Lung (tissue), 12 donors: Measurements from ENCODE around the gene UGT2B15. TPM values are rescaled to one million over a fixed set of nuclear protein-coding genes. Genes with fewer than 3 reads are reported as not detected.

ENCODE experiments used
- ATAC-seq: fragments of 200-7000 bp; cut with Tn5 transposase; one replicate; pipeline ENCODE4 v1.9.1; 2020; ENCODE audit warnings: moderate number of reproducible peaks; ENCODE audit not compliant: insufficient read depth, low FRiP score
- DNase-seq, 3 donors: peaks; one replicate each; pipeline ENCODE4 v3.0.0-alpha.2; 2013 to 2017
- H3K27ac ChIP-seq, 2 donors: one replicate each; pipeline ENCODE4 v1.5.1; 2013; ENCODE audit warnings: mild to moderate bottlenecking in 2 of 2, moderate library complexity in 2 of 2, control low read depth in 1 of 2, inconsistent platforms in 1 of 2, low read depth in 1 of 2, low read length in 1 of 2
- H3K27me3 ChIP-seq, 3 donors: one replicate each; pipeline ENCODE4 v1.5.1; 2013; ENCODE audit warnings: low read length in 2 of 3; ENCODE audit not compliant: control insufficient read depth in 3 of 3, insufficient read depth in 3 of 3
- H3K36me3 ChIP-seq, 4 donors: one replicate each; pipeline ENCODE4 v1.5.1; 2013; ENCODE audit warnings: low read length in 4 of 4, mild to moderate bottlenecking in 1 of 4, moderate library complexity in 1 of 4; ENCODE audit not compliant: control insufficient read depth in 4 of 4, insufficient read depth in 4 of 4
- H3K4me1 ChIP-seq, 5 donors: one replicate each; pipeline ENCODE4 v1.5.1; 2013; ENCODE audit warnings: low read length in 5 of 5, mild to moderate bottlenecking in 2 of 5, moderate library complexity in 1 of 5; ENCODE audit not compliant: control insufficient read depth in 5 of 5, insufficient read depth in 5 of 5
- H3K4me3 ChIP-seq: one replicate; pipeline ENCODE4 v1.5.1; 2013; ENCODE audit warnings: mild to moderate bottlenecking, control low read depth, moderate library complexity
- H3K9ac ChIP-seq, 2 donors: one replicate each; pipeline ENCODE4 v1.5.1; 2013; ENCODE audit warnings: low read length in 2 of 2, control low read depth in 1 of 2; ENCODE audit not compliant: insufficient read depth in 1 of 2
- H3K9me3 ChIP-seq, 4 donors: one replicate each; pipeline ENCODE4 v1.5.1; 2013; ENCODE audit warnings: low read length in 3 of 4, mild to moderate bottlenecking in 1 of 4, moderate library complexity in 1 of 4; ENCODE audit not compliant: control insufficient read depth in 4 of 4, insufficient read depth in 3 of 4
- CTCF ChIP-seq: IDR thresholded peaks from 2 replicates; pipeline ENCODE4 v1.5.1; 2012; ENCODE audit warnings: mild to moderate bottlenecking; ENCODE audit errors: control extremely low read depth, extremely low read depth
- WGBS, 2 donors: extraction: QIAGEN DNeasy Blood & Tissue Kit; methylation state at CpG; one replicate each; pipeline ENCODE4 v1.1.7; 2013; 5-methylcytosine and 5-hydroxymethylcytosine counted together
- polyA plus RNA-seq, 2 donors: library from polyadenylated mRNA; stranded (reverse); fragments of 200-250 nt; gene quantifications; one replicate each; pipeline ENCODE4 v1.2.1, GENCODE V29; 2013
- total RNA-seq, 2 donors: library from RNA; depleted of rRNA in 1 of 2; stranded (reverse); fragments of >200 nt in 1 of 2; gene quantifications; one replicate each; pipeline ENCODE4 v1.2.1, GENCODE V29; 2014 to 2021
- donor health status: control.
- donor health status: control.
- donor health status: Bipolar disorder and iron deficiency.
- donor health status: healthy.
- donor health status: DM: yes; HTN: yes; CAD: no.

Gene UGT2B15
- total and polyA plus RNA-seq, 4 donors: 0.06 to 0.15 TPM; not detected in 2

- peaks cover 0 to 4% (median 0%) of the 10 kb centered on the region in 4 donors for H3K9me3 ChIP-seq
- DNase-seq: no peak
- H3K27ac ChIP-seq: no peak overlapping the region
- ATAC-seq: no peak
- no peaks in the 10 kb centered on the region for H3K4me1 ChIP-seq
- H3K27me3 ChIP-seq: no peaks in the 10 kb centered on the region
- WGBS, 2 donors: 76 to 84% methylated on average over 3 of the region's 3 CpGs
- no peak overlapping the region for H3K4me3 ChIP-seq
- H3K9ac ChIP-seq: no peak overlapping the region
- no peak for TF ChIP-seq CTCF
- no peaks in the 10 kb centered on the region for H3K36me3 ChIP-seq
Measured at GRCh38 chr4:68700152-68700551, 29.7 kb upstream of the UGT2B15 start.

- ATAC-seq (no peak), DNase-seq (no peak)
- peaks cover 0 to 4% (median 2%) of the 10 kb centered on the region in 4 donors for H3K9me3 ChIP-seq
- no peak overlapping the region for H3K9ac ChIP-seq
- no peak overlapping the region for H3K4me3 ChIP-seq
- WGBS, 2 donors: 77 to 78% methylated on average over 9 of the region's 9 CpGs
- no peaks in the 10 kb centered on the region for H3K4me1 ChIP-seq
- H3K36me3 ChIP-seq: no peaks in the 10 kb centered on the region
- no peak for TF ChIP-seq CTCF
- no peaks in the 10 kb centered on the region for H3K27me3 ChIP-seq
- no peak overlapping the region for H3K27ac ChIP-seq
Measured at GRCh38 chr4:68693325-68694075, 23.0 kb upstream of the UGT2B15 start.

GRCh38 chr4:68691186-68691585 lies 20.7 kb upstream of the UGT2B15 start:
- Histone ChIP-seq H3K4me3 (no peak overlapping the region), H3K4me1 (no peaks in the 10 kb centered on the region), H3K27ac (no peak overlapping the region), H3K9ac (no peak overlapping the region), H3K9me3 (peaks cover 0 to 4% (median 2%) of the 10 kb centered on the region in 4 donors), H3K36me3 (no peaks in the 10 kb centered on the region), H3K27me3 (no peaks in the 10 kb centered on the region)
- ATAC-seq (no peak), DNase-seq (no peak)
- WGBS, 2 donors: 69 to 81% methylated on average over 3 of the region's 3 CpGs
- no peak for TF ChIP-seq CTCF
